Subcutaneous adipose tissue (tissue), 4 donors: ENCODE measurements around the gene PEPD. TPM values are rescaled to one million over a fixed set of nuclear protein-coding genes. Genes with fewer than 3 reads are reported as not detected.

Experiments
- CTCF ChIP-seq: fragments of 450-650 bp; IDR thresholded peaks from one replicate; pipeline ENCODE4 v1.5.1; 2016; ENCODE audit warnings: low read depth, mild to moderate bottlenecking, control low read depth, antibody characterized with exemption, moderate library complexity
- total RNA-seq, 4 donors: library from RNA; depleted of rRNA; stranded (reverse); fragments of >200 nt; gene quantifications; one replicate each; pipeline ENCODE4 v1.1.0, GENCODE V29; 2016

PEPD gene
- total RNA-seq, 4 donors from 2014 or later = 71.3 to 110 (median 92.6) TPM

GRCh38 chr19:33408116-33408515 is 113.5 kb downstream of the PEPD start:
- no peak for TF ChIP-seq CTCF

GRCh38 chr19:33407716-33408115 is 113.9 kb downstream of the PEPD start:
- no peak for TF ChIP-seq CTCF

- TF ChIP-seq CTCF = no peak
These were observed 114.4 kb downstream of the PEPD start for GRCh38 chr19:33407140-33407551.

GRCh38 chr19:33406521-33407139 is 115.0 kb downstream of the PEPD start:
- no peak for TF ChIP-seq CTCF

- TF ChIP-seq CTCF = no peak
These were observed 115.8 kb downstream of the PEPD start for GRCh38 chr19:33405553-33406461.

GRCh38 chr19:33405254-33405552 is 116.4 kb downstream of the PEPD start:
- TF ChIP-seq CTCF = no peak

- no peak for TF ChIP-seq CTCF
These were observed 116.9 kb downstream of the PEPD start for GRCh38 chr19:33404506-33405253.
